T-helper 1 cell treated with Interleukin-12 subunit alpha and Interleukin-12 subunit beta and Interleukin-4 antibody, amounts not matched to agents 30 μg/mL and 1 μg/mL, for 36 hours (primary cell): ENCODE results near the gene NUDT12.
A peak's percentile ranks its signal among the peaks of the same experiment; 100 is the strongest.

Experiments
- H3K27ac Mint-ChIP-seq: one replicate; pipeline ENCODE4 v1.8.0; 2021; ENCODE audit warnings: mild to moderate bottlenecking, mixed read lengths
- H3K27me3 Mint-ChIP-seq: one replicate; pipeline ENCODE4 v1.8.0; 2021; ENCODE audit warnings: low read depth, mixed read lengths
- H3K36me3 Mint-ChIP-seq: one replicate; pipeline ENCODE4 v1.8.0; 2021; ENCODE audit warnings: low read depth, mixed read lengths
- H3K4me1 Mint-ChIP-seq: one replicate; pipeline ENCODE4 v1.8.0; 2021; ENCODE audit warnings: low read depth, mixed read lengths
- H3K4me3 Mint-ChIP-seq: one replicate; pipeline ENCODE4 v1.8.0; 2021; ENCODE audit warnings: mild to moderate bottlenecking, moderate library complexity, mixed read lengths
- H3K9me3 Mint-ChIP-seq: one replicate; pipeline ENCODE4 v1.8.0; 2021; ENCODE audit warnings: mixed read lengths

Gene NUDT12

GRCh38 chr5:103569313-103570060 lies 6.9 kb upstream of the NUDT12 start:
- Mint-ChIP-seq H3K4me1 (no peaks in the 10 kb centered on the region), H3K9me3 (no peaks in the 10 kb centered on the region), H3K27ac (no peak overlapping the region), H3K27me3 (peaks cover 7% of the 10 kb centered on the region), H3K36me3 (no peaks in the 10 kb centered on the region), H3K4me3 (no peak overlapping the region)

- no peaks in the 10 kb centered on the region for H3K9me3 Mint-ChIP-seq
- H3K27me3 Mint-ChIP-seq, result peaks cover 15% of the 10 kb centered on the region
- no peak overlapping the region for H3K27ac Mint-ChIP-seq
- no peak overlapping the region for H3K4me3 Mint-ChIP-seq
- peaks cover 8% of the 10 kb centered on the region for H3K4me1 Mint-ChIP-seq
- H3K36me3 Mint-ChIP-seq, result no peaks in the 10 kb centered on the region
Observed at GRCh38 chr5:103565719-103566118, 3.1 kb upstream of the NUDT12 start.

DNA sequence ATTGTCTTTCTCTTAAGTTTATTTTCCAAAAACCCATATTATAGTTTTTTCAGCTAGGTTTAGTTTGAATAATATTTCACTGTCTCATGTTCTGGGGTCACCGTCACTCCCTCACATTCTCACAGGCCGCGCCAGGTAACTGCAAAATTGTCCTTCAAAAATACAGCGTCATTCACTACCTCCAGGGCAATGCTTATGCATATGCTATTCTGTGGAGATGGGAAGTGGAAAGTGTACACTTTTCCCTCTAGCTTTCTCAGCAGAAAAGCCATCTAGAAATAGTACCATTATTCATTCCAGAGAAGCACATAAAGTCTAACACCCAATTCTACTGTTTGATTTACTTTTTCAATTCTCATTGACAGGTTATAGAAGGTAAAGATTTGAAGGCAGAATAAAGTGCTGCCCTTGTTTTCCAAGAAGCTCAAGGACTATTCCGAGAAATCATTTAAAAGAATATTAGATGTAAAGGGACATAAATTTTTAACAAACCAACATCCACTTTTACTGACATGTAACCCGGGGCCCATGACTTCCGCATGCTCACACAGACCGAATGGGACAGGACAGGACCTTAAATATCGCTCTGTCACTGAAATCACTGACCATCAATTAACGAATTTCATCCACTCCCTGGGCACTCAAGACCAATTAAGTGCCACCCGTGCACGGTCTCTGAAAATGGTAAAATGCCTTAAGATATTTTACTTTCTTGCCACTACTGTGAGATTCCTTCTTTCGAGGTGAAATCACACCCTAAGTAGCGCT lies 720 bp downstream of the NUDT12 start:
- peak overlapping the region; percentile 83 for H3K4me3 Mint-ChIP-seq
- peak overlapping the region; percentile 42 for H3K27ac Mint-ChIP-seq
- peaks cover 8% of the 10 kb centered on the region for H3K4me1 Mint-ChIP-seq

GRCh38 chr5:103560826-103561225 lies 1.8 kb downstream of the NUDT12 start:
- Mint-ChIP-seq H3K36me3 (no peaks in the 10 kb centered on the region), H3K4me3 (no peak overlapping the region), H3K9me3 (no peaks in the 10 kb centered on the region), H3K27me3 (peaks cover 10% of the 10 kb centered on the region), H3K27ac (no peak overlapping the region), H3K4me1 (peaks cover 8% of the 10 kb centered on the region)

More for the DNA sequence above, 720 bp downstream of the NUDT12 start:
- H3K9me3 Mint-ChIP-seq, result no peaks in the 10 kb centered on the region
- peaks cover 10% of the 10 kb centered on the region for H3K27me3 Mint-ChIP-seq
- H3K36me3 Mint-ChIP-seq, result no peaks in the 10 kb centered on the region

- Mint-ChIP-seq H3K27me3 (no peaks in the 10 kb centered on the region), H3K9me3 (no peaks in the 10 kb centered on the region), H3K27ac (no peak overlapping the region), H3K36me3 (no peaks in the 10 kb centered on the region), H3K4me1 (no peaks in the 10 kb centered on the region), H3K4me3 (no peak overlapping the region)
Observed at GRCh38 chr5:103546858-103547257, 15.7 kb downstream of the NUDT12 start.

DNA sequence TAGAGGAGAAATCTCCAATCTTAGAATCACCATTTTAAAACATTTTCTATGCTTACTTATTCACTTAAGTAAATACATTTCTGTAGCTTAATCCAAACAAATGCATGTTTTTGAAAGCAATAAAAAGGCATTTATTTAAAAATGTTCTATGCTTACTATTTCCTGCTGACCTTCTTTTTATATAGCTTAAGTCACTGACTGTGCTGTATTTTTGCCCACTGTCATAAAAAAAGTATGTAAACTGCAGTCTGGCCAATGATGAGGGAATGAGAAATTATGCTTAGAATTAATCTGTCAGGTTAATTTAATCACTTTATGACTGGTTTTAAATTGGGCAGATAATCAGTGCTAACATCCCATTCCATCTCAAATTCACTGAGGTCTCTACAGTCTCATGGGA lies 20.1 kb downstream of the NUDT12 start:
- Mint-ChIP-seq H3K27me3 (no peaks in the 10 kb centered on the region), H3K27ac (no peak overlapping the region), H3K4me3 (no peak overlapping the region), H3K9me3 (no peaks in the 10 kb centered on the region), H3K4me1 (no peaks in the 10 kb centered on the region), H3K36me3 (no peaks in the 10 kb centered on the region)

- Mint-ChIP-seq H3K27ac (no peak overlapping the region), H3K4me1 (no peaks in the 10 kb centered on the region), H3K9me3 (no peaks in the 10 kb centered on the region), H3K27me3 (no peaks in the 10 kb centered on the region), H3K36me3 (no peaks in the 10 kb centered on the region), H3K4me3 (no peak overlapping the region)
Observed at GRCh38 chr5:103541569-103541968, 21.0 kb downstream of the NUDT12 start.

DNA sequence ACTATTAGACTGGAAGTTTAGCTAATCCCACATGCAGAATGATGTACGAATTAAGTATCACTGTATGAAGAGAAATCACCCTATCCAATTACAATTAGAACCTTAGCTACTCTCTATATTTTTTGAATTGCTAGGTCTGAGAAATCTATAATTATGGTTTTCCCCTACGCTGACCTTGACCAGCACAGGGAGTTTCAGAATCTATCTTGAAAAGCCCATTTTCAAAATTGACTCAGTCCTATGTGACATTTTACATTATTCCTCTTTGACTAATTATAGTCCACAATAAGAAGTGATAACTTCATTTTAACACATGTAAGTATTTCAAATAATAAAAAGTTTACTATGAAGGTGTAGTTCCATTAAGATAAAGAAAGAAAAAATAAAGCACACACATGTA lies 21.5 kb downstream of the NUDT12 start:
- Mint-ChIP-seq H3K27ac (no peak overlapping the region), H3K9me3 (no peaks in the 10 kb centered on the region), H3K36me3 (no peaks in the 10 kb centered on the region), H3K4me1 (no peaks in the 10 kb centered on the region), H3K4me3 (no peak overlapping the region), H3K27me3 (no peaks in the 10 kb centered on the region)

GRCh38 chr5:103539376-103540330 lies 22.9 kb downstream of the NUDT12 start:
- Mint-ChIP-seq H3K9me3 (no peaks in the 10 kb centered on the region), H3K36me3 (no peaks in the 10 kb centered on the region), H3K4me3 (no peak overlapping the region), H3K4me1 (no peaks in the 10 kb centered on the region), H3K27ac (no peak overlapping the region), H3K27me3 (no peaks in the 10 kb centered on the region)

GRCh38 chr5:103532086-103532734 lies 30.4 kb downstream of the NUDT12 start:
- H3K27me3 Mint-ChIP-seq, result no peaks in the 10 kb centered on the region

DNA sequence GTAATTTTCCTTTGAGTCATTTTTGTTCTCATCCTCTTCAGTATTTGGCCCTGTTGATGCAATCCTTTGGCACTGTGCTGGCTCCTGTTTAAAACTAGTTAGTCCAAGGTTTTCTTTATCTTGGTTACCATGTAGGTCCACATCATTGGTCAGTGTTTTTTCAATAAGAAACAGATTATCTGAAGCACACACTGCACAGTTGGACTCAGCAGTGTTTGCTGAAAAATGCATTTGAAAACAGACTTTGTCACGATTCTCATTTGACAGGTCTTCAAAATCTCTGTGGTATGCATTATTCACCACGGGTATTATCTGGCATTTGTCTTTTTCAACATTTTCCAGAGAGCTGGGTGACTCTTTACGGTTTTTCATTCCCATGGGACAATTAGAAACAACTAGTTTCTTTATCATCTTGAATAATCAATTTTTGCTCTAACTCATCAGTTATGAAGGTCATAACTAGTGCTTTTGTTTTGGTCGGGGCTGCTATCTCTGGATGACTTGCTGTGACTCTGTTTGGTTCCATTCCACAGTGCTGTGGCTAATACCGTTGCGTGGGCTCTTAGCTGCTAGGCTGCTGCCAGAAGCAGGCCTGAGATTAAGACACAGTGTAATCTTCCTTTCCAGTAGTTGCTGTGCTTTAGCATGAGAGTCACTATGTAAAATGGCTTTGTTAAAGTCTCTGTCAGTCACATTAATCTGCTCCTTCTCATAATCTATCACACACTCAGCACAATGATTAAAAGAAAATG lies 36.2 kb downstream of the NUDT12 start:
- peaks cover 7% of the 10 kb centered on the region for H3K27me3 Mint-ChIP-seq
- H3K4me1 Mint-ChIP-seq, result no peaks in the 10 kb centered on the region
- no peak overlapping the region for H3K4me3 Mint-ChIP-seq
- no peak overlapping the region for H3K27ac Mint-ChIP-seq
- H3K9me3 Mint-ChIP-seq, result no peaks in the 10 kb centered on the region
- no peaks in the 10 kb centered on the region for H3K36me3 Mint-ChIP-seq

More at GRCh38 chr5:103532086-103532734, 30.4 kb downstream of the NUDT12 start:
- no peaks in the 10 kb centered on the region for H3K9me3 Mint-ChIP-seq
- no peaks in the 10 kb centered on the region for H3K4me1 Mint-ChIP-seq
- no peak overlapping the region for H3K4me3 Mint-ChIP-seq
- no peak overlapping the region for H3K27ac Mint-ChIP-seq
- H3K36me3 Mint-ChIP-seq, result no peaks in the 10 kb centered on the region

DNA sequence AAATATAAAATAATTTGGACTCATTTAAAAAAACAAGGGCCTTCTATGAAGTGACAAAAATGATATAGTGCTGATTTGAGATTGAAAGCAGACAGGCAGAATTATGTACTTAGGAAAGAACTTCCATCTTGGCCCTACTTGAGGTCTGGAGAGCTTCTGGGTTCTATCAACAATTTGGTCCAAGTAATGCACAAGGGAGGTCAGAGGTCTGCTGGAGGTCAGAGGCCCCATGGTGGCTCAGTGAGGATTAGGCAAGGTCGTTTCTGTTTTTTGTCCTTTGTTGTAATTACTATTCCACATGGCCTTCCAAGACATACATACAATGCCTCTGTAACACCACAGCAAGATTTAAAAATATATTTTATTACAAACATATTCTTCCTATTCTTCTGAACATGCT lies 37.2 kb downstream of the NUDT12 start:
- H3K4me1 Mint-ChIP-seq, result no peaks in the 10 kb centered on the region
- H3K27ac Mint-ChIP-seq, result no peak overlapping the region
- H3K4me3 Mint-ChIP-seq, result no peak overlapping the region
- H3K27me3 Mint-ChIP-seq, result peaks cover 7% of the 10 kb centered on the region
- no peaks in the 10 kb centered on the region for H3K36me3 Mint-ChIP-seq
- no peaks in the 10 kb centered on the region for H3K9me3 Mint-ChIP-seq

- no peaks in the 10 kb centered on the region for H3K36me3 Mint-ChIP-seq
- H3K27me3 Mint-ChIP-seq, result peaks cover 7% of the 10 kb centered on the region
- no peak overlapping the region for H3K27ac Mint-ChIP-seq
- H3K9me3 Mint-ChIP-seq, result no peaks in the 10 kb centered on the region
- no peak overlapping the region for H3K4me3 Mint-ChIP-seq
- H3K4me1 Mint-ChIP-seq, result no peaks in the 10 kb centered on the region
Observed at GRCh38 chr5:103523319-103523718, 39.3 kb downstream of the NUDT12 start.
